OCI-LY3 (cell line): ENCODE measurements around the gene LPAR3.
A peak's percentile ranks its signal among the peaks of the same experiment; 100 is the strongest.

Source experiments
- H2AFZ ChIP-seq: fragments of 200-600, 300-600 bp; shearing (Covaris generic); 2 replicates; pipeline ENCODE4 v1.6.0; 2014; ENCODE audit warnings: antibody characterized with exemption, low read depth, low read length
- H3K27ac ChIP-seq: fragments of 200-600, 300-600 bp; sonication (generic); 2 replicates; pipeline ENCODE4 v1.5.1; 2014; ENCODE audit warnings: mild to moderate bottlenecking, low read length, moderate library complexity, mixed read lengths
- H3K27me3 ChIP-seq: fragments of 200-600, 300-600 bp; sonication (generic); 2 replicates; pipeline ENCODE4 v1.6.1; 2014; ENCODE audit warnings: low read depth, low read length, mixed read lengths
- H3K36me3 ChIP-seq: fragments of 200-600, 300-600 bp; sonication (generic); replicated peaks from 2 replicates; pipeline ENCODE3; 2014; ENCODE audit warnings: low read depth, low read length, mixed read lengths
- H3K4me1 ChIP-seq: fragments of 300-600, 200-600 bp; sonication (generic); 2 replicates; pipeline ENCODE4 v1.6.1; 2014; ENCODE audit warnings: low read length, mixed read lengths
- H3K4me2 ChIP-seq: fragments of 200-600, 300-600 bp; sonication (generic); 2 replicates; pipeline ENCODE4 v1.6.1; 2014; ENCODE audit warnings: low read length, mixed read lengths
- H3K4me3 ChIP-seq: fragments of 300-600, 200-600 bp; sonication (generic); 2 replicates; pipeline ENCODE4 v1.5.1; 2014; ENCODE audit warnings: antibody characterized with exemption, mild to moderate bottlenecking, low read length, moderate library complexity
- H3K79me2 ChIP-seq: fragments of 300-600, 200-600 bp; shearing (Covaris generic); 2 replicates; pipeline ENCODE4 v1.6.1; 2014; ENCODE audit warnings: mild to moderate bottlenecking, low read length, mixed read lengths
- H3K9ac ChIP-seq: fragments of 300-600, 200-600 bp; shearing (Covaris generic); 2 replicates; pipeline ENCODE4 v1.6.0; 2014; ENCODE audit warnings: mild to moderate bottlenecking, low read length, moderate library complexity
- H3K9me3 ChIP-seq: fragments of 200-600, 300-600 bp; shearing (Covaris generic); 2 replicates; pipeline ENCODE4 v1.6.1; 2014; ENCODE audit warnings: low read length, mixed read lengths; ENCODE audit not compliant: insufficient read depth
- H4K20me1 ChIP-seq: fragments of 200-600, 300-600 bp; sonication (generic); 2 replicates; pipeline ENCODE4 v1.6.1; 2016; ENCODE audit warnings: low read length, mixed read lengths; ENCODE audit not compliant: insufficient read depth
- CTCF ChIP-seq: fragments of 200-600, 300-600 bp; sonication (generic); IDR thresholded peaks from 2 replicates; pipeline ENCODE4 v1.5.1; 2014; ENCODE audit warnings: antibody characterized with exemption, low read length, low read depth
- EZH2phosphoT487 ChIP-seq: fragments of 200-600 bp; shearing (Covaris generic); IDR thresholded peaks from 2 replicates; pipeline ENCODE4 v1.6.1; 2018; ENCODE audit warnings: antibody characterized with exemption, mixed run types, low read depth

LPAR3 gene

GRCh38 chr1:84773933-84774497 is 119.0 kb downstream of the LPAR3 start:
- no peaks in the 10 kb centered on the region for H3K36me3 ChIP-seq
- H3K79me2 ChIP-seq: no peaks in the 10 kb centered on the region
- H3K9ac ChIP-seq: no peak overlapping the region
- no peak for TF ChIP-seq CTCF
- no peak for TF ChIP-seq EZH2phosphoT487
- no peaks in the 10 kb centered on the region for H4K20me1 ChIP-seq
- no peak overlapping the region for H3K4me3 ChIP-seq
- no peaks in the 10 kb centered on the region for H3K27me3 ChIP-seq
- no peak overlapping the region for H3K4me2 ChIP-seq
- H3K9me3 ChIP-seq: no peaks in the 10 kb centered on the region
- no peak overlapping the region for H2AFZ ChIP-seq
- H3K27ac ChIP-seq: no peak overlapping the region
- H3K4me1 ChIP-seq: no peaks in the 10 kb centered on the region

GRCh38 chr1:84773195-84773594 is 119.8 kb downstream of the LPAR3 start:
- Histone ChIP-seq H3K27ac (no peak overlapping the region), H3K27me3 (no peaks in the 10 kb centered on the region), H3K4me2 (no peak overlapping the region), H3K36me3 (no peaks in the 10 kb centered on the region), H3K9me3 (no peaks in the 10 kb centered on the region), H2AFZ (no peak overlapping the region), H3K79me2 (no peaks in the 10 kb centered on the region), H3K4me1 (no peaks in the 10 kb centered on the region), H3K9ac (no peak overlapping the region), H3K4me3 (no peak overlapping the region), H4K20me1 (no peaks in the 10 kb centered on the region)
- TF ChIP-seq CTCF: no peak
- no peak for TF ChIP-seq EZH2phosphoT487

- Histone ChIP-seq H2AFZ (no peak overlapping the region), H3K27ac (no peak overlapping the region), H3K4me1 (no peaks in the 10 kb centered on the region), H3K4me2 (no peak overlapping the region), H3K9ac (no peak overlapping the region), H3K4me3 (no peak overlapping the region), H3K36me3 (no peaks in the 10 kb centered on the region), H3K27me3 (no peaks in the 10 kb centered on the region), H4K20me1 (no peaks in the 10 kb centered on the region), H3K9me3 (no peaks in the 10 kb centered on the region), H3K79me2 (no peaks in the 10 kb centered on the region)
- no peak for TF ChIP-seq EZH2phosphoT487
- peak; percentile 82 for TF ChIP-seq CTCF
These were observed 120.5 kb downstream of the LPAR3 start for GRCh38 chr1:84772428-84772943.

- no peaks in the 10 kb centered on the region for H3K79me2 ChIP-seq
- H3K4me1 ChIP-seq: no peaks in the 10 kb centered on the region
- H3K4me3 ChIP-seq: no peak overlapping the region
- TF ChIP-seq EZH2phosphoT487 (no peak), CTCF (no peak)
- no peaks in the 10 kb centered on the region for H3K9me3 ChIP-seq
- no peak overlapping the region for H3K27ac ChIP-seq
- no peak overlapping the region for H2AFZ ChIP-seq
- H4K20me1 ChIP-seq: no peaks in the 10 kb centered on the region
- H3K9ac ChIP-seq: no peak overlapping the region
- no peaks in the 10 kb centered on the region for H3K36me3 ChIP-seq
- no peak overlapping the region for H3K4me2 ChIP-seq
- H3K27me3 ChIP-seq: no peaks in the 10 kb centered on the region
These were observed 121.1 kb downstream of the LPAR3 start for GRCh38 chr1:84771895-84772294.
